ENCODE measurements around the gene SPDEF. TPM values are rescaled to one million over a fixed set of nuclear protein-coding genes. Genes with fewer than 3 reads are reported as not detected.
A peak's percentile ranks its signal among the peaks of the same experiment; 100 is the strongest.

The SPDEF gene
- total and polyA plus RNA-seq, 2 donors from 2014 or later = 0.19 TPM; not detected in 1

- intact Hi-C loops (cut with DNase I) = no loop called here
- DNase-seq (no peak), FAIRE-seq (no peak)
- no peak overlapping the region for H3K27ac ChIP-seq (ENCODE audit: low read depth in 2 of 2, low read length in 2 of 2)
- no peak overlapping the region for H3K9ac ChIP-seq (ENCODE audit: low read length in 3 of 3)
- no peak overlapping the region for H3K4me3 ChIP-seq (ENCODE audit: low read length in 3 of 3)
- H3K36me3 ChIP-seq (ENCODE audit: control insufficient read depth in 2 of 3, insufficient read depth in 3 of 3, low read length in 3 of 3) = no peaks in the 10 kb centered on the region
- TF ChIP-seq CTCF (IDR thresholded peaks at IDR 0.05; ENCODE audit: borderline replicate concordance, extremely low read depth, insufficient read depth) = no peak
- no peaks in the 10 kb centered on the region for H3K4me1 ChIP-seq (ENCODE audit: control insufficient read depth in 2 of 3, insufficient read depth in 2 of 3, low read depth in 1 of 3, low read length in 3 of 3)
- H3K9me3 ChIP-seq (ENCODE audit: control insufficient read depth in 2 of 3, insufficient read depth in 1 of 3, low read length in 3 of 3) = no peaks in the 10 kb centered on the region
- no peaks in the 10 kb centered on the region for H3K27me3 ChIP-seq (ENCODE audit: control insufficient read depth, insufficient read depth, low read length)
These were observed 38.7 kb downstream of the SPDEF start for GRCh38 chr6:34517461-34517881.

GRCh38 chr6:34516391-34517324 is 39.5 kb downstream of the SPDEF start:
- DNase-seq (no peak), FAIRE-seq (no peak)
- Histone ChIP-seq H3K27me3 (ENCODE audit: control insufficient read depth, insufficient read depth, low read length) (no peaks in the 10 kb centered on the region), H3K4me1 (ENCODE audit: control insufficient read depth in 2 of 3, insufficient read depth in 2 of 3, low read depth in 1 of 3, low read length in 3 of 3) (no peaks in the 10 kb centered on the region), H3K9me3 (ENCODE audit: control insufficient read depth in 2 of 3, insufficient read depth in 1 of 3, low read length in 3 of 3) (no peaks in the 10 kb centered on the region), H3K9ac (ENCODE audit: low read length in 3 of 3) (no peak overlapping the region), H3K4me3 (ENCODE audit: low read length in 3 of 3) (no peak overlapping the region), H3K36me3 (ENCODE audit: control insufficient read depth in 2 of 3, insufficient read depth in 3 of 3, low read length in 3 of 3) (no peaks in the 10 kb centered on the region), H3K27ac (ENCODE audit: low read depth in 2 of 2, low read length in 2 of 2) (no peak overlapping the region)
- intact Hi-C loops (cut with DNase I) = no loop called here
- no peak for TF ChIP-seq CTCF (IDR thresholded peaks at IDR 0.05; ENCODE audit: borderline replicate concordance, extremely low read depth, insufficient read depth)

- Histone ChIP-seq H3K4me3 (ENCODE audit: low read length in 3 of 3) (no peak overlapping the region), H3K9me3 (ENCODE audit: control insufficient read depth in 2 of 3, insufficient read depth in 1 of 3, low read length in 3 of 3) (no peaks in the 10 kb centered on the region), H3K9ac (ENCODE audit: low read length in 3 of 3) (no peak overlapping the region), H3K27me3 (ENCODE audit: control insufficient read depth, insufficient read depth, low read length) (no peaks in the 10 kb centered on the region), H3K36me3 (ENCODE audit: control insufficient read depth in 2 of 3, insufficient read depth in 3 of 3, low read length in 3 of 3) (no peaks in the 10 kb centered on the region), H3K4me1 (ENCODE audit: control insufficient read depth in 2 of 3, insufficient read depth in 2 of 3, low read depth in 1 of 3, low read length in 3 of 3) (no peaks in the 10 kb centered on the region), H3K27ac (ENCODE audit: low read depth in 2 of 2, low read length in 2 of 2) (no peak overlapping the region)
- no peak for TF ChIP-seq CTCF (IDR thresholded peaks at IDR 0.05; ENCODE audit: borderline replicate concordance, extremely low read depth, insufficient read depth)
- intact Hi-C loops (cut with DNase I) = no loop called here
- DNase-seq (peak in 1 of 5 donors; percentile 50), FAIRE-seq (no peak)
These were observed 40.4 kb downstream of the SPDEF start for GRCh38 chr6:34515473-34516387.

Measured in kidney (tissue), 14 donors.